DMS153 treated with DMSO at 0.1 percent for 48 hours (cell line): ENCODE results near the gene KCTD17.

Source experiments
- DNase-seq: peaks from one replicate; lab custom pipeline; 2025; ENCODE audit not compliant: unreplicated experiment; lab: John Stamatoyannopoulos, UW

Gene KCTD17

DNA sequence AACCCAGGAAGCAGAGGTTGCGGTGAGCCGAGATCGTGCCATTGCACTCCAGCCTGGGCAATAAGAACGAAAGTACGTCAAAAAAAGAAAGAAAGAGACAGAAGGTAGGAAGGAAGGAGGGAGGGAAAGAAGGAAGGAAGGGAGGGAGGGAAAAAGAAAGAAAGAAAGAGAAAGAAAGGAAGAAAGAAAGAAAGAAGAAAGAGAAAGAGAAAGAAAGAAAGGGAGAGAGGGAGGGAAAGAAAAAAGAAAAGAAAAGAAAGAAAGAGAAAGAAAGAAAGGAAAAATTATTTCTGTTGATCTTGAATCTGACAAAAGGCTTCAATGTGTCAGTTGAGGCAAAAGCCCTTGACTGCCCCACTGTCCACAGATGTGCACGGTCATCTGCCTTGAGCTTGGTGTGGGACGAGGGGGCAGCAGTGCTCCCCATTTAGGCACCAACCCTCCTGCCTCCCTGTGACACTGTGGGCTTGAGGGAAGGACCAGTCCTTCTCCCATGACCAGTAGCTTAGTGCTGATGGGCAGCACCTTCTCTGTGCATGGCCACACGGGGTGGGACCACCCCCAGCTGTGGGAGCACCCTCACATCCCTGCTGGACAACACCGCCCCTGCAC, 24.4 kb downstream of the KCTD17 start:
- no peak for DNase-seq

DNA sequence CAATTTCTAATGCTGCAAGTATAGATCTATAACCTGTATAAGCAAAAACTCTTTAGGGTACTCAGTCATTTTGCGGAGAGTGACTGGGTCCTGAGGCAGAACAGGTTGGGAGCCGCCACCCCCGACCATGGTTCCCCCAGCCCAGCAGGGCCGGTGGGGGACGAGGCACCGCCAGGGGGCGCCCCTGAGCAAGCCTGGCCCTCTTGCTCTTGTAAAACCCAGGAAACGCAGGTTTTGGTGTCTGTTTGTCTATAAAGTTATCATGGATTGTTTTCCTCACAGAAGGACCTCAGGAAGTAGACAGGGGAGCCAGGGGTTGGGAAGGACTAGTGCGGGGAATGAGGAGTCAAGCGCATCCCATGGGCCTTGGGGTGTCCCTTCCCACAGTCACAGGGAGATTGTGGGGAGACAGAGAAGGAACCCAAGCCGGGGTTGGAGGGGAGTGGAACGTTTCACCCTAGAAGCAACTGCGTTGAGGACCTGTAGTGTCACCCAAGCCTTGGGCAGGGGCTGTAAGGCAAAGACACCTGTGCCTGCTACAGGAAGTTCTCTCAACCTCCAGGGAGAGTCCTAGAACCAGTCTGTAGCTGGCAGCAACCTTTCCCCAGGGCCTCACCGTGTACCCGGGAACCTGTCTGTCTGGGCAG, 26.4 kb downstream of the KCTD17 start:
- DNase-seq: peak; percentile 16

GRCh38 chr22:37079158-37079557, 27.6 kb downstream of the KCTD17 start:
- DNase-seq: no peak

DNA sequence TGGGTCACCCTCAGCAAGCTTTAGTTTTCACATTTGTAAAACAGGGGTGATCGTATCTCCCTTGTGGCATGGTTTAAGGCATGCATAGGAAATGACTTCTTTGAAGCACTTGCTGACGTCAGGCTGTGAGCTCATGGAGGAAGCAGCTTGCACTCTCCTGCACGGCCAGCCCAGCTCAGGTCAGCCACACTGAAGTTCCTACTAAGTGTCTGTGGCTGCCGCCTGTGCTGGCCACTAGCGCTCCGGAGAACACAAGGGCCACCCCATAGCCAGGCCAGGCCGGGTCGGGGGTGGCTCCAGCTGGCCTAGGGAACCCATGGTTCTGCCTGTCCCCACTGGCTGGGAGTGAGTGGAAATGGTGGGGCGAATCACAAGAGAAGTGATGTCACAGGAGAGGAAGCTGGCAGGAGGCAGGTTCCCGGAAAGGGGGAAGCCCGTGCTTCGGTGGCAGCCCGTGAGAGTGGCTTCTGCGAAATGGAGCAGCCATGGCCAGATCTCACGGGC, 28.2 kb downstream of the KCTD17 start:
- no peak for DNase-seq

DNA sequence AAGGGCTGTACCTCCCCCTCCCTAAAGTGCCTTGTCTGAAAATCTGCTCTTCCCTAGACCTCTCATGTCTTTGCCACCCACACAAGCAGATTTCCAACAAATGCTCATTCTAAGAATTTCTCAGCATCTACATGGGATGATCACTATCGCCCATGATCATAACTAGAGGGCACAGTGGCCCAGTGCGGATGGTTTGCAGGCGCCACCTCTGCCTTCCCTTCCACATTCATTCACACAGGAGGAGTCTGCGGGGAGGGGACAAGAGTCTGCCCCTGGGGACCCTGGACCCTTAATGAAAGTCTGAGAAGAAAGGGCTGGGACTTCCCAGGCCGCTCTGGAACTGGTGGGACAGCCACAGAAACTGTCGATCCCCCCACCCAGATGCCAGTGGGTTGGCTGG, 28.9 kb downstream of the KCTD17 start:
- no peak for DNase-seq

DNA sequence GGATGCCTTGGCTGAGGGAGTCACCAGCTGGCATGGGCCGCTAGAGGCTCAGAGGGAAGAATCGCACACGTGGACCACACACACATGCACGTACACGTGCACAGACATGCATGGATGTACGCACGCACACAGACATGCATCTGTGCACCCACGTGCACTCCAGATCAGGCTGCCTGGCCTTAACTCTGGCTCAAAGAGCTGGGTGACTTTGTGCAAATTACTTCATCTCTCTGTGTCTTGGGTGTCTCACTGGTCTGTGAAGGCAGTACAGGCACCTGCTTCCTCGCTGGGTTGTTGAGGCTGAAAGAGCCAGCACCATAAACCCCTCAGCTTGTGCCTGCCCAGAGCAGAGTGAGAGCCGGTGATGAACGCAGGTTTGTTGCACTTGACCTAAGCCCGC, 29.3 kb downstream of the KCTD17 start:
- no peak for DNase-seq

GRCh38 chr22:37082251-37082873, 30.8 kb downstream of the KCTD17 start:
- no peak for DNase-seq

GRCh38 chr22:37083914-37084313, 32.4 kb downstream of the KCTD17 start:
- no peak for DNase-seq

- no peak for DNase-seq
Measured at GRCh38 chr22:37084385-37084784, 32.8 kb downstream of the KCTD17 start.

GRCh38 chr22:37086184-37086583, 34.6 kb downstream of the KCTD17 start:
- no peak for DNase-seq

- DNase-seq: no peak
Measured at GRCh38 chr22:37088108-37088605, 36.6 kb downstream of the KCTD17 start.

GRCh38 chr22:37088750-37089408, 37.3 kb downstream of the KCTD17 start:
- no peak for DNase-seq

DNA sequence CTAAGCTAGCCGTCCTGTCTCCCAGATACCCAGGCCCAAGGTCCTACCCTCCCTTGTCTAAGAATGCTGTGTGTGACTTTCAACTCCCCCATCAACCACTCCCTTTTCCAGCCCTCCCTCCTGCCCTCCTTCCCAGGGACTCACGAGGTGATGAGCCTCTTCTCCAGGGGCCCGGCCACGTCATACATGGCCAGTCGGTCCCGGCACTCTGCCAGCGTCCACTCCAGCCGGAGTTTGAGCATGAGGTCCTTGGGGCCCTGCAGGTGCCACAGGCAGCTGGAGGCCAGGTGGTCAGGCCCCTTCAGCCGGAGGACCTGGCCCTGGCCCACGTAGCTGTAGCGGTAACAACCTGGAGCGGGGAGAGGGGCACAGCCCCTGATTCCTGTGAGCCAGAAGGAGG, 37.9 kb downstream of the KCTD17 start:
- DNase-seq: no peak

GRCh38 chr22:37090920-37091695, 39.6 kb downstream of the KCTD17 start:
- no peak for DNase-seq

GRCh38 chr22:37091994-37092393, 40.5 kb downstream of the KCTD17 start:
- no peak for DNase-seq

DNA sequence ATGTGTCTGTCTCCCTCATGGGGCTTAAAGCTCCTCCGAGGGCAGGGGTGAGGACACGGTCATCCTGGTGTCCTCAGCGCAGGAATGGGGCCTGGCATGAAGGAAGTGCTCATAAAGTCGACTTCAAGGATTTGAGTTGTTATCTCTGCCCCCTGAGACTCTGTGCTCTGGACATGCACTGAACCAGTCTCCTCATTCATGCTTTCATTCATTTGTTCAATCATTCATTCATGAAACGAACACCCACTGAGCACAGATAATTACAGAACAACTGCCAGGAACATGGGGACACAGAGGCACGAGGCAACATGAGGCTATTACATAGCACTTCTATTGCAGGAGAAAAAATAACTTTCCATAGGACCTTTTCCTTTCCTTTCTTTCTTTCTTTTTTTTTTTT, 41.5 kb downstream of the KCTD17 start:
- no peak for DNase-seq

- no peak for DNase-seq
Measured at GRCh38 chr22:37094239-37094638, 42.7 kb downstream of the KCTD17 start.

GRCh38 chr22:37095113-37095512, 43.6 kb downstream of the KCTD17 start:
- no peak for DNase-seq

DNA sequence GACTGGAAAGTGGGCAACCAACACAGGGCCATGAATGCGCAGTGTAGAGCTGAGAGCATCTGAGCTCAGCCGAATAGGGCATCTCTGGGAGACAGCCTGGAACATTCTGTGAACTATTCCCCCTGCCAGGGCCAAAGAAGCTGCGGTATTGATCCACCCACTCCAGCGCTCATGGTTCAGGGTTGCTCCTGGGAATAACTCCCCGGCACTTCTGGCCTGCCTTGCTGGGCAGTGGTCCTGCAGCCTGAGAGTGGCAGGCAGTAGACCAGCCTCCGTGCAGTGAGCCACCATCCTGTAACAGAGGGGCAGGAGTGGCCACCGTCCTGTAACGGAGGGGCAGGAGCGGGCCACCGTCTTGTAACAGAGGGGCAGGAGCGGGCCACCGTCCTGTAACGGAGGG, 45.8 kb downstream of the KCTD17 start:
- DNase-seq: no peak

DNA sequence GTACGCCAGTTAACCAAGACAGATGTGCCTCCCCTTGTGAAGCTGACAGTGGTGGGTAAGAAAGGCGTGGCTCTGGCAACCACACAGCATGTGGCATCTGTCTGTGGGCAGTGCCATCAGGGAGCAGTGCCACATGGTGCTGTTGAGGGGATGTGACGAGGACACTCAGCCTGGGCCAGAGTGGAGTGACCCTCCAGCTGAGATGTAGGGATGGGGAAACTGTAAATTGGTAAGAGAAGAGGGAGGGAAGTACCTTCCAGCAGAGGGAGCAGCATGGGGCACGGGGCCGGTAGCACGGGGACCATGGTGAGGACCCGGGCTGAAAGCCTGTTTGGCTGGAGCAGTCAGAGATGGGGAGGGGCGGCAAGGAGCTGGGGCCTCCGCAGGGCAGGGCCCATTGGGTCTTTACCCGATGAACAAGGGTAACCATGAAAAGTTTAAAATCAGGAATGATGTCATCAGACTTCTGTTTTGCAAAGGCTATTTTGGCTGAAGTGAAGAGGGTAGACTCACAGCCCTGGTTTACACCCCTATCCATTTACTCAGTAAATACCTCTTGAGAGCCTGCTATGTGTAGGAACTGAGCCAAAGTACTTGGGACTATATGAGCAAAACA, 47.5 kb downstream of the KCTD17 start:
- DNase-seq: no peak
